GM12878 (cell line): ENCODE data around the gene FAF1. TPM values are rescaled to one million over a fixed set of nuclear protein-coding genes. Genes with fewer than 3 reads are reported as not detected.

ENCODE experiments used
- ATAC-seq: fragments of 200-7000 bp; cut with Tn5 transposase; 3 replicates; pipeline ENCODE4 v1.9.1; 2020; ENCODE audit warnings: mild to moderate bottlenecking, moderate library complexity
- BruUV-seq: library from RNA; stranded (reverse); fragments of 400-500 nt; replicated peaks from 2 replicates; lab custom pipeline; 2021; lab: Mats Ljungman, UMichigan
- CTCF ChIA-PET: fragments of 300-600 bp; sonication (Branson Sonifier 250); formaldehyde crosslinking; extraction: SDS; loops from one replicate; lab custom pipeline; 2021; ENCODE audit warnings: inconsistent platforms; lab: Yijun Ruan, JAX
- POLR2A ChIA-PET: fragments of 350-600 bp; formaldehyde crosslinking; extraction: SDS; loops from one replicate; lab custom pipeline; 2021; ENCODE audit warnings: inconsistent platforms; lab: Charles Lee
- RAD21 ChIA-PET: fragments of 300-600 bp; sonication (Branson Sonifier 250); formaldehyde crosslinking; loops from one replicate; lab custom pipeline; 2023; ENCODE audit warnings: antibody characterized with exemption; ENCODE audit not compliant: unreplicated experiment; lab: Charles Lee
- SMC1A ChIA-PET: fragments of 300-600 bp; sonication (Branson Sonifier 250); formaldehyde crosslinking; loops from one replicate; lab custom pipeline; 2023; ENCODE audit not compliant: unreplicated experiment, uncharacterized antibody; lab: Charles Lee
- DNase-seq: peaks from one replicate; pipeline ENCODE4 v3.0.0-alpha.2; 2011; ENCODE audit warnings: low read depth, low spot score
- FAIRE-seq: peaks from 3 replicates; lab custom pipeline; 2011; peaks lifted over from hg19 to GRCh38; lab: Jason Lieb, UNC
- H2AFZ ChIP-seq: 2 replicates; pipeline ENCODE4 v1.6.0; 2011; ENCODE audit warnings: low read depth, low read length, control low read depth; ENCODE audit not compliant: control insufficient read depth
- H3K27ac ChIP-seq: 2 replicates; pipeline ENCODE4 v1.5.1; 2011; ENCODE audit warnings: control low read depth; ENCODE audit not compliant: control insufficient read depth, insufficient read depth
- H3K27me3 ChIP-seq, 2 experiments: replicated peaks in 1 of 2; 2 replicates each; pipeline versions ENCODE4 v1.6.0 to v1.6.1; 2011; ENCODE audit warnings: low read length in 1 of 2; ENCODE audit not compliant: control insufficient read depth in 2 of 2, insufficient read depth in 2 of 2
- H3K36me3 ChIP-seq, 2 experiments: 2 replicates each; pipeline ENCODE4 v1.5.1; 2011; ENCODE audit warnings: low read length in 1 of 2; ENCODE audit not compliant: control insufficient read depth in 2 of 2, insufficient read depth in 2 of 2
- H3K4me1 ChIP-seq: 2 replicates; pipeline ENCODE4 v1.6.1; 2011; ENCODE audit warnings: mild to moderate bottlenecking, low read length, moderate library complexity, mixed read lengths; ENCODE audit not compliant: control insufficient read depth, insufficient read depth
- H3K4me2 ChIP-seq: 2 replicates; pipeline ENCODE4 v1.6.0; 2011; ENCODE audit warnings: control low read depth; ENCODE audit not compliant: control insufficient read depth, insufficient read depth
- H3K4me3 ChIP-seq: fragments of 200-600 bp; sonication (generic); 2 replicates; pipeline ENCODE4 v1.5.1; 2016
- H3K79me2 ChIP-seq: 2 replicates; pipeline ENCODE4 v1.6.0; 2011; ENCODE audit warnings: low read length; ENCODE audit not compliant: control insufficient read depth, insufficient read depth
- H3K9ac ChIP-seq: 2 replicates; pipeline ENCODE4 v1.8.0; 2011; ENCODE audit warnings: low read length, control low read depth, mixed read lengths; ENCODE audit not compliant: control insufficient read depth, insufficient read depth
- H3K9me3 ChIP-seq: replicated peaks from 3 replicates; pipeline ENCODE4 v1.5.1; 2011; ENCODE audit warnings: mild to moderate bottlenecking, low read length; ENCODE audit not compliant: control insufficient read depth, insufficient read depth
- H4K20me1 ChIP-seq: 2 replicates; pipeline ENCODE4 v1.6.0; 2011; ENCODE audit not compliant: control insufficient read depth, insufficient read depth
- CREM ChIP-seq: IDR thresholded peaks from 2 replicates; pipeline ENCODE4 v1.6.1; 2014; ENCODE audit warnings: antibody characterized with exemption, low read depth
- KDM1A ChIP-seq: fragments of 200-600 bp; sonication (generic); IDR thresholded peaks from 2 replicates; pipeline ENCODE4 v1.6.1; 2016; ENCODE audit warnings: borderline replicate concordance
- MYB ChIP-seq: fragments of 150-350 bp; IDR thresholded peaks from 2 replicates; pipeline ENCODE4 v1.6.1; 2014; ENCODE audit warnings: mild to moderate bottlenecking, low read depth, low read length, borderline replicate concordance
- RFX5 ChIP-seq: IDR thresholded peaks from 2 replicates; pipeline ENCODE4 v1.6.1; 2011; ENCODE audit warnings: low read depth, low read length, improper control_type of control experiment
- SREBF1 ChIP-seq: IDR thresholded peaks from 2 replicates; pipeline ENCODE4 v1.6.1; 2012; ENCODE audit warnings: mild to moderate bottlenecking, low read length
- YBX1 ChIP-seq: fragments of 450-650 bp; IDR thresholded peaks from 2 replicates; pipeline ENCODE4 v1.6.1; 2016; ENCODE audit warnings: antibody characterized with exemption
- ZNF24 ChIP-seq: fragments of 450-650 bp; IDR thresholded peaks from 2 replicates; pipeline ENCODE4 v1.6.1; 2017; ENCODE audit warnings: antibody characterized with exemption, mild to moderate bottlenecking
- WGBS: methylation state at CpG from one replicate; pipeline ENCODE4 v1.1.6; 2016; ENCODE audit warnings: low lambda C conversion rate; ENCODE audit not compliant: insufficient replicate concordance, insufficient coverage; ENCODE audit errors: missing lambda C conversion rate; 5-methylcytosine and 5-hydroxymethylcytosine counted together
- in situ Hi-C: fragments of 300-500 bp; cut with MboI; formaldehyde crosslinking; loops from 9 replicates; pipeline ENCODE4 v1.14.3; 2018; ENCODE audit warnings: mixed read lengths
- intact Hi-C: fragments of 100-400 bp; cut with micrococcal nuclease; formaldehyde crosslinking; loops from one replicate; pipeline ENCODE4 v1.14.2; 2022; ENCODE audit not compliant: unreplicated experiment
- polyA plus RNA-seq, 11 experiments: library from polyadenylated mRNA; depleted of rRNA in 4 of 11; unstranded in 6 of 11; stranded (reverse) in 5 of 11; fragments of >200 nt; fragmentation: Nextera tagmentation in 4 of 11; fragmentation: Illumina TruSeq in 1 of 11; extraction: Ambion mirVana in 4 of 11; extraction: Trizol in 1 of 11; gene quantifications; 1 replicate in 1 of 11; 2 replicates in 10 of 11; pipeline versions ENCODE4 v1.2.1 to v1.2.3, GENCODE V29; 2011 to 2016; ENCODE audit warnings: inconsistent platforms in 2 of 11, missing spikeins in 2 of 11, low read depth in 1 of 11
- total RNA-seq, 4 experiments: library from RNA; depleted of rRNA in 3 of 4; stranded (reverse); fragments of >200 nt in 3 of 4; fragmentation: Illumina TruSeq in 1 of 4; extraction: Trizol in 1 of 4; gene quantifications; 2 replicates each; pipeline versions ENCODE4 v1.2.1 to v1.2.3, GENCODE V29; 2013 to 2021
- TF ChIP-seq, protein P1 (sequence below): IDR thresholded peaks from 2 replicates; pipeline ENCODE4 v1.6.1; 2012; ENCODE audit warnings: mild to moderate bottlenecking, low read depth, low read length

FAF1 gene
- total and polyA plus RNA-seq, 10 of the 15 experiments (the other 5 are each of a cell fraction or from before 2014, with no cell fraction given): 8.6 to 54.5 (median 23.7) TPM

DNA sequence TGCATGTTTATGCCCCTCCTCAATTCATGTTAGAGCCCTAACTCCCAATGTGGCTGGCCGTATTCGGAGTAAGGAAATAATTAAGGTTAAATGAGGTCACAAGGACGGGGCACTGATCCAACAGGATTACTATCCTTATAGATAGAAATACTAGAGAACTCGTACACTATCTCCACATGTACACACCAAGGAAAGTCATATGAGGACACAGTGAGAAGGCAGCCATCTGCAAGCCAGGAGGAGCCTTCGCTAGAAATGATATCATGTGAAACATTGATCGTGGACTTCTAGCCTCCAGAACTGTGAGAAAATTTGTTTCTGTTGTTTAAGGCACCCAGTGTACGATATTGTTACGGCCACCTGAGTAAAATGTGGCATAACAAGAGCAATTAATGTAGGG, 79.7 kb downstream of the FAF1 start (continued):
- TF ChIP-seq CREM (no peak), RFX5 (no peak), KDM1A (no peak), SREBF1 (no peak)

DNA sequence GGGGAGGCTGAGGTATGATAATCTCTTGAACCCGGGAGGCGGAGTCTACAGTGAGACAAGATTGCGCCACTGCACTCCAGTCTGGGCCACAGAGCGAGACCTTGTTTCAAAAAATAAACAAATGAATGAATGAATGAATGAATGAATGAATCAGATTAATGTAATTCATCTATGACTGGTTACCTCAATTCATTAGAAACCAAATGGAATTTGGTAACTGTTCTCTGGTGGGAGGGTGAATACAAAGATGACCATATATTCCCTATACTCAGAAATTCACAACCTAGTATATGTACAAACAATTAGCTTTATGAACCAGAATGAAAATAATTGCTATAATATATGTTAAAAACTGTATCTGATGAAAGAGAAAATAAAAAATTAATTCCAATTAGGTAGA, 80.9 kb downstream of the FAF1 start:
- no peak for ATAC-seq
- RAD21 ChIA-PET: no interaction called here
- no TSS peak for BruUV-seq
- Histone ChIP-seq H3K79me2 (peaks cover 12% of the 10 kb centered on the region), H3K36me3 (no peaks in the 10 kb centered on the region), H3K9ac (no peak overlapping the region), H3K9me3 (no peaks in the 10 kb centered on the region), H3K4me1 (peaks cover 3% of the 10 kb centered on the region; the same call in 1 of the 2 replicates), H3K27ac (no peak overlapping the region), H4K20me1 (no peaks in the 10 kb centered on the region), H2AFZ (no peak overlapping the region), H3K27me3 (no peaks in the 10 kb centered on the region), H3K4me2 (no peak overlapping the region), H3K4me3 (no peak overlapping the region)
- in situ Hi-C loops (no loop called here), intact Hi-C loops (loop anchor here (10.0 kb wide), 1 partner anchor 416 kb away; no protein-coding TSS in a partner anchor)
- SMC1A ChIA-PET: interaction anchor here (0.9 kb wide), 1 partner anchor 313 kb away, joined by 5 read pairs; no protein-coding TSS in a partner anchor
- TF ChIP-seq MYB (no peak), YBX1 (no peak), ZNF24 (0 out of 2 replicates have a peak, but pooled peaks have one; percentile 51)
- TF ChIP-seq, protein P1, sequence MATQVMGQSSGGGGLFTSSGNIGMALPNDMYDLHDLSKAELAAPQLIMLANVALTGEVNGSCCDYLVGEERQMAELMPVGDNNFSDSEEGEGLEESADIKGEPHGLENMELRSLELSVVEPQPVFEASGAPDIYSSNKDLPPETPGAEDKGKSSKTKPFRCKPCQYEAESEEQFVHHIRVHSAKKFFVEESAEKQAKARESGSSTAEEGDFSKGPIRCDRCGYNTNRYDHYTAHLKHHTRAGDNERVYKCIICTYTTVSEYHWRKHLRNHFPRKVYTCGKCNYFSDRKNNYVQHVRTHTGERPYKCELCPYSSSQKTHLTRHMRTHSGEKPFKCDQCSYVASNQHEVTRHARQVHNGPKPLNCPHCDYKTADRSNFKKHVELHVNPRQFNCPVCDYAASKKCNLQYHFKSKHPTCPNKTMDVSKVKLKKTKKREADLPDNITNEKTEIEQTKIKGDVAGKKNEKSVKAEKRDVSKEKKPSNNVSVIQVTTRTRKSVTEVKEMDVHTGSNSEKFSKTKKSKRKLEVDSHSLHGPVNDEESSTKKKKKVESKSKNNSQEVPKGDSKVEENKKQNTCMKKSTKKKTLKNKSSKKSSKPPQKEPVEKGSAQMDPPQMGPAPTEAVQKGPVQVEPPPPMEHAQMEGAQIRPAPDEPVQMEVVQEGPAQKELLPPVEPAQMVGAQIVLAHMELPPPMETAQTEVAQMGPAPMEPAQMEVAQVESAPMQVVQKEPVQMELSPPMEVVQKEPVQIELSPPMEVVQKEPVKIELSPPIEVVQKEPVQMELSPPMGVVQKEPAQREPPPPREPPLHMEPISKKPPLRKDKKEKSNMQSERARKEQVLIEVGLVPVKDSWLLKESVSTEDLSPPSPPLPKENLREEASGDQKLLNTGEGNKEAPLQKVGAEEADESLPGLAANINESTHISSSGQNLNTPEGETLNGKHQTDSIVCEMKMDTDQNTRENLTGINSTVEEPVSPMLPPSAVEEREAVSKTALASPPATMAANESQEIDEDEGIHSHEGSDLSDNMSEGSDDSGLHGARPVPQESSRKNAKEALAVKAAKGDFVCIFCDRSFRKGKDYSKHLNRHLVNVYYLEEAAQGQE: no peak
- 97% methylated on average over 4 of the region's 4 CpGs for WGBS
- CTCF ChIA-PET: interaction anchor here (0.7 to 9.6 kb wide), 4 partner anchors 23 to 511 kb away, joined by 3 to 220 read pairs (median 6); no protein-coding TSS in a partner anchor
- POLR2A ChIA-PET: no interaction called here
- no peak for DNase-seq
- FAIRE-seq: no peak
